Chondrocyte (in vitro differentiated cells): Measurements from ENCODE around the gene FOXD4. TPM values are rescaled to one million over a fixed set of nuclear protein-coding genes. Genes with fewer than 3 reads are reported as not detected.

Experiments used
- total RNA-seq: library from RNA; stranded (reverse); gene quantifications from 3 replicates; pipeline ENCODE4 v1.2.1, GENCODE V29; 2021

The FOXD4 gene
- total RNA-seq, 1 donor from 2014 or later, result 0.17 TPM

Other genes starting within 250 kb of the FOXD4 start
- 7.7 to 10.0 TPM (median 9.8 TPM) in 3 replicates for gene WASHC1, start 89.0 kb downstream of the FOXD4 start, total RNA-seq
- gene ZNG1A, start 60.6 kb upstream of the FOXD4 start, total RNA-seq, result 19.5 to 30.4 TPM (median 25.0 TPM) in 3 replicates
- 0.17 TPM in 1 of 3 replicates, not detected in the others for gene DOCK8, start 96.4 kb upstream of the FOXD4 start, total RNA-seq